SK-N-SH (cell line): ENCODE results near the gene YAP1. TPM values are rescaled to one million over a fixed set of nuclear protein-coding genes. Genes with fewer than 3 reads are reported as not detected.

Experiments
- CTCF ChIA-PET: fragments of 300-600, 350-600 bp; formaldehyde crosslinking; extraction: SDS; loops from one replicate; lab custom pipeline; 2021; lab: Yijun Ruan, JAX
- POLR2A ChIA-PET: fragments of 350-600 bp; sonication (Branson Sonifier 250); formaldehyde crosslinking; extraction: SDS; loops from one replicate; lab custom pipeline; 2020; ENCODE audit warnings: antibody characterized with exemption, inconsistent platforms; lab: Yijun Ruan, JAX
- DNase-seq: peaks from one replicate; pipeline ENCODE4 v3.0.0; 2012
- H2AFZ ChIP-seq: fragments of 200-600 bp; sonication (generic); 2 replicates; pipeline ENCODE4 v1.8.1; 2016; ENCODE audit warnings: antibody characterized with exemption, mild to moderate bottlenecking, low read depth
- H3F3A ChIP-seq: fragments of 200-600 bp; sonication (generic); replicated peaks from 2 replicates; pipeline ENCODE3; 2016; ENCODE audit warnings: antibody characterized with exemption, mild to moderate bottlenecking; ENCODE audit not compliant: insufficient read depth
- H3K27ac ChIP-seq, 2 experiments: fragments of 200-500 bp in 1 of 2; fragments of 200-600 bp in 1 of 2; sonication (Bioruptor generic) in 1 of 2; sonication (generic), shearing (Covaris generic) in 1 of 2; 2 replicates each; pipeline versions ENCODE4 v1.5.1 to v1.6.1; 2014 to 2016; ENCODE audit warnings: low read depth in 2 of 2, inconsistent platforms in 1 of 2, low read length in 1 of 2, mild to moderate bottlenecking in 1 of 2, mixed read lengths in 1 of 2
- H3K27me3 ChIP-seq: fragments of 200-600 bp; sonication (generic), shearing (Covaris generic); 2 replicates; pipeline ENCODE4 v1.6.1; 2016; ENCODE audit warnings: mixed run types; ENCODE audit not compliant: insufficient read depth
- H3K36me3 ChIP-seq, 2 experiments: fragments of 200-500 bp in 1 of 2; fragments of 200-600 bp in 1 of 2; sonication (Bioruptor generic) in 1 of 2; sonication (generic) in 1 of 2; replicated peaks in 1 of 2; 2 replicates each; pipeline versions ENCODE3 to v1.5.1; 2014 to 2016; ENCODE audit warnings: low read length in 1 of 2, mild to moderate bottlenecking in 1 of 2; ENCODE audit not compliant: insufficient read depth in 2 of 2, control insufficient read depth in 1 of 2
- H3K4me1 ChIP-seq, 2 experiments: fragments of 200-500 bp in 1 of 2; fragments of 200-600 bp in 1 of 2; sonication (Bioruptor generic) in 1 of 2; sonication (generic), shearing (Covaris generic) in 1 of 2; 2 replicates each; pipeline versions ENCODE4 v1.5.1 to v1.6.1; 2014 to 2016; ENCODE audit warnings: low read depth in 1 of 2, low read length in 1 of 2, mixed run types in 1 of 2; ENCODE audit not compliant: insufficient read depth in 2 of 2, control insufficient read depth in 1 of 2
- H3K4me2 ChIP-seq: fragments of 200-600 bp; sonication (generic), shearing (Covaris generic); 2 replicates; pipeline ENCODE4 v1.6.1; 2017; ENCODE audit warnings: mixed run types
- H3K4me3 ChIP-seq, 2 experiments: fragments of 200-500 bp in 1 of 2; fragments of 200-600 bp in 1 of 2; sonication (Bioruptor generic) in 1 of 2; sonication (generic), shearing (Covaris generic) in 1 of 2; 2 replicates each; pipeline versions ENCODE4 v1.5.1 to v1.8.1; 2014 to 2016; ENCODE audit warnings: low read depth in 2 of 2, inconsistent platforms in 1 of 2, low read length in 1 of 2, mild to moderate bottlenecking in 1 of 2, mixed read lengths in 1 of 2, moderate library complexity in 1 of 2
- H3K79me2 ChIP-seq: fragments of 200-600 bp; sonication (generic); 2 replicates; pipeline ENCODE4 v1.8.1; 2017; ENCODE audit warnings: mild to moderate bottlenecking; ENCODE audit not compliant: insufficient read depth
- H3K9ac ChIP-seq: fragments of 200-600 bp; sonication (generic); 2 replicates; pipeline ENCODE4 v1.6.1; 2017; ENCODE audit warnings: mixed run types
- H3K9me2 ChIP-seq: fragments of 200-600 bp; sonication (generic); 2 replicates; pipeline ENCODE4 v1.6.1; 2017; ENCODE audit warnings: mixed run types
- H3K9me3 ChIP-seq: fragments of 200-600 bp; sonication (generic); 2 replicates; pipeline ENCODE4 v1.6.1; 2017; ENCODE audit warnings: mixed run types, mild to moderate bottlenecking, moderate library complexity
- H4K20me1 ChIP-seq: fragments of 200-600 bp; sonication (generic); 2 replicates; pipeline ENCODE4 v1.6.1; 2017; ENCODE audit warnings: mild to moderate bottlenecking, mixed run types; ENCODE audit not compliant: insufficient read depth
- EZH2phosphoT487 ChIP-seq: fragments of 200-600 bp; sonication (generic); IDR thresholded peaks from 2 replicates; pipeline ENCODE4 v1.6.1; 2017; ENCODE audit warnings: low read depth, mixed run types, mild to moderate bottlenecking, antibody characterized with exemption, moderate library complexity, borderline replicate concordance
- FOXJ3 ChIP-seq: sonication (generic); formaldehyde crosslinking; IDR thresholded peaks from 2 replicates; pipeline ENCODE4 v1.5.1; 2020; ENCODE audit warnings: mild to moderate bottlenecking, missing genetic modification reagents
- FOXM1 ChIP-seq: IDR thresholded peaks from 2 replicates; pipeline ENCODE4 v1.4.0; 2012; ENCODE audit warnings: low read depth, mild to moderate bottlenecking
- GABPA ChIP-seq: IDR thresholded peaks from 2 replicates; pipeline ENCODE4 v1.4.0; 2012; ENCODE audit warnings: low read depth, mild to moderate bottlenecking
- IRF3 ChIP-seq: fragments of 150-350 bp; IDR thresholded peaks from 2 replicates; pipeline ENCODE4 v1.6.1; 2016; ENCODE audit warnings: mild to moderate bottlenecking, low read depth, low read length
- MAX ChIP-seq: IDR thresholded peaks from 2 replicates; pipeline ENCODE4 v1.4.0; 2012; ENCODE audit warnings: low read depth
- NFIC ChIP-seq: IDR thresholded peaks from 2 replicates; pipeline ENCODE4 v1.4.0; 2012; ENCODE audit warnings: borderline replicate concordance
- PBX3 ChIP-seq: IDR thresholded peaks from 2 replicates; pipeline ENCODE4; 2012
- POLR2AphosphoS5 ChIP-seq: IDR thresholded peaks from 2 replicates; pipeline ENCODE4 v1.6.1; 2012; ENCODE audit warnings: low read depth, low read length
- RAD21 ChIP-seq: IDR thresholded peaks from 2 replicates; pipeline ENCODE4 v1.6.1; 2012; ENCODE audit warnings: mild to moderate bottlenecking, low read length
- RCOR1 ChIP-seq: fragments of 150-350 bp; IDR thresholded peaks from 2 replicates; pipeline ENCODE4 v1.6.1; 2017; ENCODE audit warnings: antibody characterized with exemption, low read length
- RFX5 ChIP-seq: IDR thresholded peaks from 2 replicates; pipeline ENCODE4 v1.6.1; 2012; ENCODE audit warnings: mild to moderate bottlenecking, improper control_type of control experiment, low read length
- RXRA ChIP-seq: IDR thresholded peaks from 2 replicates; pipeline ENCODE4 v1.4.0; 2012; ENCODE audit warnings: low read depth, mild to moderate bottlenecking, borderline replicate concordance
- SIN3A ChIP-seq: IDR thresholded peaks from 2 replicates; pipeline ENCODE4 v1.6.1; 2012; ENCODE audit warnings: low read depth, mild to moderate bottlenecking, low read length, moderate library complexity, borderline replicate concordance
- SMC3 ChIP-seq: IDR thresholded peaks from 2 replicates; pipeline ENCODE4 v1.6.1; 2012; ENCODE audit warnings: low read depth, low read length, improper control_type of control experiment
- TCF12 ChIP-seq: IDR thresholded peaks from 2 replicates; pipeline ENCODE4 v1.4.0; 2012
- TEAD4 ChIP-seq: IDR thresholded peaks from 2 replicates; pipeline ENCODE4 v1.4.0; 2012; ENCODE audit warnings: mild to moderate bottlenecking, borderline replicate concordance; ENCODE audit not compliant: insufficient read depth
- WGBS: methylation state at CpG from one replicate; pipeline ENCODE4 v1.1.6; 2017; ENCODE audit warnings: low lambda C conversion rate; 5-methylcytosine and 5-hydroxymethylcytosine counted together
- polyA plus RNA-seq, 3 experiments: library from polyadenylated mRNA; depleted of rRNA; stranded (reverse); fragments of >200 nt; gene quantifications; 2 replicates each; pipeline ENCODE4 v1.2.3, GENCODE V29; 2012
- TF ChIP-seq, protein P1 (sequence below): fragments of 200-600 bp; sonication (generic); IDR thresholded peaks from 2 replicates; pipeline ENCODE4 v1.6.1; 2017; ENCODE audit warnings: antibody characterized with exemption, mild to moderate bottlenecking, moderate library complexity

YAP1 gene
- polyA plus RNA-seq, 1 of the 3 experiments (the other 2 are of a cell fraction), result 53.2 TPM

- Histone ChIP-seq H3K79me2 (peaks cover 96% of the 10 kb centered on the region), H3K4me3 (no peak overlapping the region), H3K27ac (no peak overlapping the region), H3F3A (peaks cover 37% of the 10 kb centered on the region), H3K36me3 (peaks cover 0 to 20% of the 10 kb centered on the region in 2 experiments), H2AFZ (no peak overlapping the region), H3K9me3 (no peaks in the 10 kb centered on the region), H4K20me1 (peaks cover 51% of the 10 kb centered on the region), H3K4me1 (peaks cover 0 to 48% of the 10 kb centered on the region in 2 experiments; a peak in 2 of 4 replicates), H3K4me2 (no peak overlapping the region), H3K9ac (no peak overlapping the region; the same call in 1 of the 2 replicates), H3K9me2 (no peaks in the 10 kb centered on the region), H3K27me3 (no peaks in the 10 kb centered on the region)
- ChIA-PET CTCF (no interaction called here), POLR2A (interaction anchor here (0.6 kb wide), 1 partner anchor 172 kb away, joined by 3 read pairs; no protein-coding TSS in a partner anchor)
- TF ChIP-seq IRF3, result no peak
- no peak for TF ChIP-seq EZH2phosphoT487
- no peak for TF ChIP-seq FOXJ3
- TF ChIP-seq SMC3, result no peak
- no peak for TF ChIP-seq RAD21
- no peak for TF ChIP-seq TCF12
- no peak for TF ChIP-seq RXRA
- TF ChIP-seq, protein P1, sequence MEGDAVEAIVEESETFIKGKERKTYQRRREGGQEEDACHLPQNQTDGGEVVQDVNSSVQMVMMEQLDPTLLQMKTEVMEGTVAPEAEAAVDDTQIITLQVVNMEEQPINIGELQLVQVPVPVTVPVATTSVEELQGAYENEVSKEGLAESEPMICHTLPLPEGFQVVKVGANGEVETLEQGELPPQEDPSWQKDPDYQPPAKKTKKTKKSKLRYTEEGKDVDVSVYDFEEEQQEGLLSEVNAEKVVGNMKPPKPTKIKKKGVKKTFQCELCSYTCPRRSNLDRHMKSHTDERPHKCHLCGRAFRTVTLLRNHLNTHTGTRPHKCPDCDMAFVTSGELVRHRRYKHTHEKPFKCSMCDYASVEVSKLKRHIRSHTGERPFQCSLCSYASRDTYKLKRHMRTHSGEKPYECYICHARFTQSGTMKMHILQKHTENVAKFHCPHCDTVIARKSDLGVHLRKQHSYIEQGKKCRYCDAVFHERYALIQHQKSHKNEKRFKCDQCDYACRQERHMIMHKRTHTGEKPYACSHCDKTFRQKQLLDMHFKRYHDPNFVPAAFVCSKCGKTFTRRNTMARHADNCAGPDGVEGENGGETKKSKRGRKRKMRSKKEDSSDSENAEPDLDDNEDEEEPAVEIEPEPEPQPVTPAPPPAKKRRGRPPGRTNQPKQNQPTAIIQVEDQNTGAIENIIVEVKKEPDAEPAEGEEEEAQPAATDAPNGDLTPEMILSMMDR, result no peak
- no peak for TF ChIP-seq MAX
- TF ChIP-seq RFX5, result no peak
- no peak for TF ChIP-seq GABPA
- no peak for TF ChIP-seq POLR2AphosphoS5
- no peak for TF ChIP-seq NFIC
- TF ChIP-seq SIN3A, result no peak
- no peak for TF ChIP-seq FOXM1
- no peak for TF ChIP-seq PBX3
- TF ChIP-seq RCOR1, result no peak
- no peak for TF ChIP-seq TEAD4
- no peak for DNase-seq
- WGBS, result 11% methylated on average over 1 of the region's 1 CpG
These were observed 33.6 kb downstream of the YAP1 start for GRCh38 chr11:102143867-102144266.
